ENCODE data around the gene ZFAND3. TPM values are rescaled to one million over a fixed set of nuclear protein-coding genes. Genes with fewer than 3 reads are reported as not detected.

The ZFAND3 gene
- total and polyA plus RNA-seq, 10 of the 15 experiments (the other 5 are each of a cell fraction or from before 2014, with no cell fraction given) = 0.90 to 34.4 (median 16.3) TPM

GRCh38 chr6:37972994-37973757 lies 153.6 kb downstream of the ZFAND3 start:
- H3K4me1 ChIP-seq (ENCODE audit: control insufficient read depth, insufficient read depth, low read length) = 0 out of 2 replicates have a peak, but pooled peaks cover 4% of the 10 kb centered on the region
- no peaks in the 10 kb centered on the region for H4K20me1 ChIP-seq (ENCODE audit: control insufficient read depth, insufficient read depth)
- ATAC-seq = no peak
- no peak for TF ChIP-seq MEF2B (IDR thresholded peaks at IDR 0.05; ENCODE audit: partially characterized antibody, poor library complexity, severe bottlenecking)
- no peak for TF ChIP-seq NFYA (IDR thresholded peaks at IDR 0.05; ENCODE audit: borderline replicate concordance, low read depth, low read length)
- TF ChIP-seq GABPA (IDR thresholded peaks at IDR 0.05; ENCODE audit: low read depth) = no peak
- TF ChIP-seq STAT3 (IDR thresholded peaks at IDR 0.05; ENCODE audit: low read depth, low read length) = no peak
- H3K79me2 ChIP-seq (ENCODE audit: control insufficient read depth, insufficient read depth, low read length) = peaks cover 24% of the 10 kb centered on the region
- BruUV-seq (replicated peaks) = no TSS peak
- ChIA-PET SMC1A (ENCODE audit: uncharacterized antibody, unreplicated experiment) (interaction anchor here (1.4 to 1.8 kb wide), 2 partner anchors 10 to 83 kb away, joined by 3 to 5 read pairs; no protein-coding TSS in a partner anchor), CTCF (no interaction called here), POLR2A (interaction anchor here (0.6 to 0.9 kb wide), 2 partner anchors 42 to 111 kb away, joined by 3 read pairs; no protein-coding TSS in a partner anchor), RAD21 (ENCODE audit: unreplicated experiment) (interaction anchor here (0.6 kb wide), 1 partner anchor 44 kb away, joined by 3 read pairs; no protein-coding TSS in a partner anchor)
- H3K27ac ChIP-seq (ENCODE audit: control insufficient read depth, insufficient read depth) = no peak overlapping the region
- peaks cover 13% of the 10 kb centered on the region for H3K9me3 ChIP-seq (replicated peaks; ENCODE audit: control insufficient read depth, insufficient read depth, low read length)
- no peak overlapping the region for H3K4me3 ChIP-seq
- H3K36me3 ChIP-seq (ENCODE audit: control insufficient read depth in 2 of 2, insufficient read depth in 2 of 2, low read length in 1 of 2) = 0 out of 4 replicates have a peak, but pooled peaks cover 0 to 2% of the 10 kb centered on the region in 2 experiments
- 52% methylated on average over 1 of the region's 1 CpG for WGBS (ENCODE audit: insufficient coverage, insufficient replicate concordance, low lambda C conversion rate, missing lambda C conversion rate)
- no peak overlapping the region for H3K4me2 ChIP-seq (ENCODE audit: control insufficient read depth, insufficient read depth)
- FAIRE-seq = no peak
- in situ Hi-C loops (cut with MboI) (no loop called here), intact Hi-C loops (cut with micrococcal nuclease; ENCODE audit: unreplicated experiment) (no loop called here)
- no peaks in the 10 kb centered on the region for H3K27me3 ChIP-seq (replicated peaks in 1 of 2; ENCODE audit: control insufficient read depth in 2 of 2, insufficient read depth in 2 of 2, low read length in 1 of 2)
- H3K9ac ChIP-seq (ENCODE audit: control insufficient read depth, insufficient read depth, low read length) = no peak overlapping the region
- DNase-seq (ENCODE audit: low read depth, low spot score) = no peak
- H2AFZ ChIP-seq (ENCODE audit: control insufficient read depth, low read depth, low read length) = no peak overlapping the region

GRCh38 chr6:37974381-37974780 lies 154.9 kb downstream of the ZFAND3 start:
- H3K4me3 ChIP-seq = no peak overlapping the region
- H4K20me1 ChIP-seq (ENCODE audit: control insufficient read depth, insufficient read depth) = no peaks in the 10 kb centered on the region
- no peak overlapping the region for H2AFZ ChIP-seq (ENCODE audit: control insufficient read depth, low read depth, low read length)
- FAIRE-seq (no peak), DNase-seq (ENCODE audit: low read depth, low spot score) (no peak), ATAC-seq (no peak)
- WGBS (ENCODE audit: insufficient coverage, insufficient replicate concordance, low lambda C conversion rate, missing lambda C conversion rate) = 100% methylated on average over 4 of the region's 4 CpGs
- H3K27me3 ChIP-seq (replicated peaks in 1 of 2; ENCODE audit: control insufficient read depth in 2 of 2, insufficient read depth in 2 of 2, low read length in 1 of 2) = no peaks in the 10 kb centered on the region
- H3K36me3 ChIP-seq (ENCODE audit: control insufficient read depth in 2 of 2, insufficient read depth in 2 of 2, low read length in 1 of 2) = 0 out of 4 replicates have a peak, but pooled peaks cover 0 to 2% of the 10 kb centered on the region in 2 experiments
- 0 out of 2 replicates have a peak, but pooled peaks cover 4% of the 10 kb centered on the region for H3K4me1 ChIP-seq (ENCODE audit: control insufficient read depth, insufficient read depth, low read length)
- no peak overlapping the region for H3K4me2 ChIP-seq (ENCODE audit: control insufficient read depth, insufficient read depth)
- peaks cover 13% of the 10 kb centered on the region for H3K9me3 ChIP-seq (replicated peaks; ENCODE audit: control insufficient read depth, insufficient read depth, low read length)
- intact Hi-C loops (cut with micrococcal nuclease; ENCODE audit: unreplicated experiment) = no loop called here
- BruUV-seq (replicated peaks) = no TSS peak
- H3K79me2 ChIP-seq (ENCODE audit: control insufficient read depth, insufficient read depth, low read length) = peaks cover 28% of the 10 kb centered on the region
- ChIA-PET POLR2A (no interaction called here), SMC1A (ENCODE audit: uncharacterized antibody, unreplicated experiment) (interaction anchor here (1.8 kb wide), 1 partner anchor 8 kb away, joined by 5 read pairs; no protein-coding TSS in a partner anchor), RAD21 (ENCODE audit: unreplicated experiment) (no interaction called here), CTCF (no interaction called here)
- no peak overlapping the region for H3K27ac ChIP-seq (ENCODE audit: control insufficient read depth, insufficient read depth)
- in situ Hi-C loops (cut with MboI) = no loop called here
- no peak overlapping the region for H3K9ac ChIP-seq (ENCODE audit: control insufficient read depth, insufficient read depth, low read length)
- TF ChIP-seq POLR2AphosphoS5 (IDR thresholded peaks at IDR 0.05; ENCODE audit: low read length) (no peak), NFXL1 (IDR thresholded peaks at IDR 0.05; ENCODE audit: borderline replicate concordance) (no peak), ZNF687 (IDR thresholded peaks at IDR 0.05) (no peak)
- TF ChIP-seq, protein P1, sequence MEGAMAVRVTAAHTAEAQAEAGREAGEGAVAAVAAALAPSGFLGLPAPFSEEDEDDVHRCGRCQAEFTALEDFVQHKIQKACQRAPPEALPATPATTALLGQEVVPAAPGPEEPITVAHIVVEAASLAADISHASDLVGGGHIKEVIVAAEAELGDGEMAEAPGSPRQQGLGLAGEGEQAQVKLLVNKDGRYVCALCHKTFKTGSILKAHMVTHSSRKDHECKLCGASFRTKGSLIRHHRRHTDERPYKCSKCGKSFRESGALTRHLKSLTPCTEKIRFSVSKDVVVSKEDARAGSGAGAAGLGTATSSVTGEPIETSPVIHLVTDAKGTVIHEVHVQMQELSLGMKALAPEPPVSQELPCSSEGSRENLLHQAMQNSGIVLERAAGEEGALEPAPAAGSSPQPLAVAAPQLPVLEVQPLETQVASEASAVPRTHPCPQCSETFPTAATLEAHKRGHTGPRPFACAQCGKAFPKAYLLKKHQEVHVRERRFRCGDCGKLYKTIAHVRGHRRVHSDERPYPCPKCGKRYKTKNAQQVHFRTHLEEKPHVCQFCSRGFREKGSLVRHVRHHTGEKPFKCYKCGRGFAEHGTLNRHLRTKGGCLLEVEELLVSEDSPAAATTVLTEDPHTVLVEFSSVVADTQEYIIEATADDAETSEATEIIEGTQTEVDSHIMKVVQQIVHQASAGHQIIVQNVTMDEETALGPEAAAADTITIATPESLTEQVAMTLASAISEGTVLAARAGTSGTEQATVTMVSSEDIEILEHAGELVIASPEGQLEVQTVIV (IDR thresholded peaks at IDR 0.05; ENCODE audit: borderline replicate concordance, partially characterized antibody) = no peak
